ENCODE data around the gene GOLGA6L7. TPM values are rescaled to one million over a fixed set of nuclear protein-coding genes. Genes with fewer than 3 reads are reported as not detected.
"Not testable (repeated sequence)": the region's sequence is repeated elsewhere in the genome, so short reads cannot be mapped to it uniquely, and the experiment has no call there.

GOLGA6L7 gene
- total and polyA plus RNA-seq, 9 donors = not detected

DNA sequence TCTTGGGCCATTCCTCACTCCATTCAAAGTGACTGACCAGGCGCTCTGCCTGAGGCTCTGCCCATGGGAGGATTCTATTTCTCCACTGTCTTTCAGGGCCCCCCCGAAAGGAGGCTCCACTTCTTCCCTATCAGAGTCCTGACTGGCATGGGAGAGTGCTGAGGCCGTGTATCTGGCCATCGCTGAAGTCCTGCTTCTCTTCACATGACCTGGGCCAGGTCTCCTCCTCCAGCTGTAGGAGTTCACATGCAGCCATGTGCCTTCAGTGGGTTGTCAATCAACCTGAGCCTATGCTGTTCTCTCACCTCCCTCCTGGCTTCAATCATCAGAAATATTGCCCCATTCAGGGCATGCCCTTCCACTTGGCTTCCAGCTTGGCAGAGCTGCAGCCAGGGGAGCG lies 24.6 kb upstream of the GOLGA6L7 start:
- Histone ChIP-seq H3K36me3 (no peaks in the 10 kb centered on the region), H3K4me1 (ENCODE audit: insufficient read depth) (no peaks in the 10 kb centered on the region), H3K27me3 (no peaks in the 10 kb centered on the region), H3K9me3 (no peaks in the 10 kb centered on the region), H3K4me3 (no peak overlapping the region), H3K27ac (no peak overlapping the region)
- intact Hi-C loops (cut with DNase I) = loop anchor here in 1 of 4 donors (5.0 kb wide), 1 partner anchor 164 kb away; no protein-coding TSS in a partner anchor
- no peak for TF ChIP-seq EP300 (IDR thresholded peaks at IDR 0.05)
- TF ChIP-seq, protein P1, sequence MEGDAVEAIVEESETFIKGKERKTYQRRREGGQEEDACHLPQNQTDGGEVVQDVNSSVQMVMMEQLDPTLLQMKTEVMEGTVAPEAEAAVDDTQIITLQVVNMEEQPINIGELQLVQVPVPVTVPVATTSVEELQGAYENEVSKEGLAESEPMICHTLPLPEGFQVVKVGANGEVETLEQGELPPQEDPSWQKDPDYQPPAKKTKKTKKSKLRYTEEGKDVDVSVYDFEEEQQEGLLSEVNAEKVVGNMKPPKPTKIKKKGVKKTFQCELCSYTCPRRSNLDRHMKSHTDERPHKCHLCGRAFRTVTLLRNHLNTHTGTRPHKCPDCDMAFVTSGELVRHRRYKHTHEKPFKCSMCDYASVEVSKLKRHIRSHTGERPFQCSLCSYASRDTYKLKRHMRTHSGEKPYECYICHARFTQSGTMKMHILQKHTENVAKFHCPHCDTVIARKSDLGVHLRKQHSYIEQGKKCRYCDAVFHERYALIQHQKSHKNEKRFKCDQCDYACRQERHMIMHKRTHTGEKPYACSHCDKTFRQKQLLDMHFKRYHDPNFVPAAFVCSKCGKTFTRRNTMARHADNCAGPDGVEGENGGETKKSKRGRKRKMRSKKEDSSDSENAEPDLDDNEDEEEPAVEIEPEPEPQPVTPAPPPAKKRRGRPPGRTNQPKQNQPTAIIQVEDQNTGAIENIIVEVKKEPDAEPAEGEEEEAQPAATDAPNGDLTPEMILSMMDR (IDR thresholded peaks at IDR 0.05) = no peak
- no peak for TF ChIP-seq POLR2A (IDR thresholded peaks at IDR 0.05)
- no peak for DNase-seq
- WGBS, 3 donors = 81 to 90% (median 82%) methylated on average over 5 of the region's 5 CpGs

GRCh38 chr15:28871168-28871567 lies 22.7 kb upstream of the GOLGA6L7 start:
- intact Hi-C loops (cut with DNase I) = loop anchor here in 1 of 4 donors (5.0 kb wide), 1 partner anchor 166 kb away; no protein-coding TSS in a partner anchor
- no peak overlapping the region for H3K4me3 ChIP-seq
- no peaks in the 10 kb centered on the region for H3K36me3 ChIP-seq
- H3K27me3 ChIP-seq = no peaks in the 10 kb centered on the region
- no peaks in the 10 kb centered on the region for H3K4me1 ChIP-seq (ENCODE audit: insufficient read depth)
- no peak overlapping the region for H3K27ac ChIP-seq
- TF ChIP-seq, protein P1 (IDR thresholded peaks at IDR 0.05) = no peak
- TF ChIP-seq EP300 (IDR thresholded peaks at IDR 0.05) (no peak), POLR2A (IDR thresholded peaks at IDR 0.05) (no peak)
- H3K9me3 ChIP-seq = no peaks in the 10 kb centered on the region
- 86 to 89% (median 89%) methylated on average over 3 of the region's 3 CpGs for WGBS, 3 donors
- no peak for DNase-seq

DNA sequence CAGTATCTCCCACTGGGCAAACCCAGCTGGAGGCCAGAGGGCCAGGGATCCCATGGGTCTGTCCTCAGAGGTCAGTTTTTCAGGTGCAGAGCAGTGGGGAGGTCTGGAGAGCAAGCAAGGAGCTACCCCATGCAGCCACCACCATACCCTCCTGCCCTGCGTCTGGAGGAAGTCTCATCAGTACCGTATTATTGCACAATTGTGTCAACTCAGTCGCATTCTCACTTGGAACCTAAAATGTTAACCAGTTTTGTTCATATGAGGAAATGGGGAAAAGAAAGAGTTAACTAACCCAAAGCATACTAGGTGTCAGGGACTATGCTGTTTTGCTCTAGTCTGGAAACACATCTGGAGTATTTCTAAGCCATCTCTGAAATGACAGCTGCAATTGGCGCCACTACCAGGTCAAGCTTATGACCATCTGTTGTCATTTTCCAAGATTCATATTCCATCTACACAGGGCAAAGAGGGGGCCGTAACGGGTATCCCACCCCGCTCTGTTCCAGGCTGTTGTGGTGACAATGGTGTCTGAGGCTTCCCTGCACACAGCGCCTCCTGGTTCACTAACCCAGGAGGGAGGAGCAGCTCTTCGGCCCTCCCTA lies 20.4 kb upstream of the GOLGA6L7 start:
- Histone ChIP-seq H3K27ac (no peak overlapping the region), H3K9me3 (no peaks in the 10 kb centered on the region), H3K27me3 (no peaks in the 10 kb centered on the region), H3K36me3 (no peaks in the 10 kb centered on the region), H3K4me3 (no peak overlapping the region), H3K4me1 (ENCODE audit: insufficient read depth) (no peaks in the 10 kb centered on the region)
- intact Hi-C loops (cut with DNase I) = no loop called here
- TF ChIP-seq, protein P1 (IDR thresholded peaks at IDR 0.05) = no peak
- no peak for DNase-seq
- WGBS, 3 donors = 76 to 81% (median 79%) methylated on average over 9 of the region's 9 CpGs

DNA sequence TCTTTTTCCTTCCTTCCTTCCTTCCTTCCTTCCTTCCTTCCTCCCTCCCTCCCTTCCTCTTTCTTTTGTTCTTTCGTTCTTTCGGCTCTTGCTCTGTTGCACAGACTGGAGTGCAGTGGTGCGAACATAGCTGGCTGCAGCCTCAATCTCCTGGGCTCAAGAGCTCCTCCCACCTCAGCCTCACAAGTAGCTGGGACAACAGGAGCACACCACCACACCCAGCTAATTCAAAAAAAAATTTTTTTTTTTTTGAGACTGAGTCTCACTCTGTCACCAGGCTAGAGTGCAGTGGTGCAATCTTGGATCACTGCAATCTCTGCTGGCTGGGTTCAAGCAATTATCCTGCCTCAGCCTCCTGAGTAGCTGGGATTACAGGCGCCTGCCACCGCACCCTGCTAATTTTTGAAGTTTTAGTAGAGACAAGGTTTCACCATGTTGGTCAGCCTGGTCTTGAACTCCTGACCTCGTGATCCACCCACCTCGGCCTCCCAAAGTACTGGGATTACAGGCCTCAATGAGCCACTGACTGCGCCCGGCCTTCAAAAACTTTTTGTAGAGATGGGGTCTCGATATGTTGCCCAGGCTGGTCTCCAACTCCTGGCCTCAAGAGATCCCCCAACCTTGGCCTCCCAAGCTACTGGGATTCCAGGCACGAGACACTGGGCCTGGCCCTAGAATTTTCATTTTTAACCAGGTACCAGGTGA lies 13.3 kb upstream of the GOLGA6L7 start:
- H3K27me3 ChIP-seq; H3K9me3 ChIP-seq; H3K36me3 ChIP-seq; intact Hi-C loops (cut with DNase I); H3K4me1 ChIP-seq (ENCODE audit: insufficient read depth); H3K27ac ChIP-seq; DNase-seq; H3K4me3 ChIP-seq: not testable (repeated sequence)
- WGBS, 3 donors = 93 to 96% (median 96%) methylated on average over 11 of the region's 11 CpGs

DNA sequence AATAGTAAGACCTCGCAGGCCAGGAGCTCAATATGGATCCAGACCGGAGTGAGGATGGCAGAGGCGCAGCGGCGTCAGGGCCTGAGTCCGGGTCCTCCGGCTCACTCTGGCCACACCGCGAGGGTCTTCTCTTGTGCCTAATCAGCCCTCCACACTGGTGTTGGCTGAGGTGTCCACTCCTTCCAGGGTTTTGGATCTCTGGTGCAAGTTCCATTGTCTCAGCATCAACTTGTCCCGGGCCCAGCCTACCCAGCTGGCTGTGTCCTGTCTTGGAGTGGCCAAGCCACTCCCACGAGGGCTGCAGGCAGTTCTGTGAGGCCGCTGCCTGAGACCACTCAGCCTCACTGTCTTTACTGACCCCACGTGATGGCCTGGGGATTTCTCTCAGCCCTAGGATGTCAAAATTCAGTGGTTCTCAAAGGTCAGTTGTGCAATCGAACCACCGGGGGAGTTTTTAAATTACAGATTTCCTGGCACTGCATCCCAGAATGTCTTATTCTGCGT lies 12.6 kb upstream of the GOLGA6L7 start:
- H3K27me3 ChIP-seq = no peaks in the 10 kb centered on the region
- no peak for DNase-seq

GRCh38 chr15:28854578-28854977 lies 6.1 kb upstream of the GOLGA6L7 start:
- DNase-seq; H3K27me3 ChIP-seq; H3K4me1 ChIP-seq (ENCODE audit: insufficient read depth); H3K36me3 ChIP-seq; intact Hi-C loops (cut with DNase I); H3K4me3 ChIP-seq; H3K9me3 ChIP-seq; H3K27ac ChIP-seq: not testable (repeated sequence)
- 49 to 77% (median 54%) methylated on average over 2 of the region's 2 CpGs for WGBS, 3 donors

More for the DNA sequence above, 12.6 kb upstream of the GOLGA6L7 start:
- Histone ChIP-seq H3K36me3 (no peaks in the 10 kb centered on the region), H3K27ac (no peak overlapping the region), H3K4me1 (ENCODE audit: insufficient read depth) (no peaks in the 10 kb centered on the region), H3K9me3 (no peaks in the 10 kb centered on the region), H3K4me3 (no peak overlapping the region)
- 56 to 77% (median 75%) methylated on average over 9 to 16 of the region's 16 CpGs for WGBS, 3 donors
- TF ChIP-seq POLR2A (IDR thresholded peaks at IDR 0.05) (no peak), EP300 (IDR thresholded peaks at IDR 0.05) (no peak)
- intact Hi-C loops (cut with DNase I) = no loop called here

GRCh38 chr15:28853654-28854053 lies 5.2 kb upstream of the GOLGA6L7 start:
- 16 to 26% (median 16%) methylated on average over 5 of the region's 5 CpGs for WGBS, 3 donors
- H3K4me3 ChIP-seq; H3K27me3 ChIP-seq; H3K9me3 ChIP-seq; DNase-seq; intact Hi-C loops (cut with DNase I); H3K4me1 ChIP-seq (ENCODE audit: insufficient read depth); H3K27ac ChIP-seq; H3K36me3 ChIP-seq: not testable (repeated sequence)

- 95 to 98% (median 97%) methylated on average over 12 to 29 of the region's 31 CpGs for WGBS, 3 donors
- H3K4me3 ChIP-seq; DNase-seq; intact Hi-C loops (cut with DNase I); H3K27me3 ChIP-seq; H3K27ac ChIP-seq; H3K4me1 ChIP-seq (ENCODE audit: insufficient read depth); H3K36me3 ChIP-seq; H3K9me3 ChIP-seq: not testable (repeated sequence)
These were observed 1.3 kb upstream of the GOLGA6L7 start for GRCh38 chr15:28849766-28850165.

Measured in ovary (tissue), 9 donors.